Heart right ventricle (tissue), 16 donors: ENCODE measurements around the gene IFI44. TPM values are rescaled to one million over a fixed set of nuclear protein-coding genes. Genes with fewer than 3 reads are reported as not detected.
A peak's percentile ranks its signal among the peaks of the same experiment; 100 is the strongest.

ENCODE experiments used
- ATAC-seq, 8 donors: fragments of 200-7000 bp; cut with Tn5 transposase; one replicate each; pipeline ENCODE4 v1.9.1; 2020; ENCODE audit warnings: mild to moderate bottlenecking in 8 of 8, moderate library complexity in 8 of 8, moderate number of reproducible peaks in 1 of 8
- DNase-seq, 2 donors: peaks; one replicate each; pipeline ENCODE4 v3.0.0-alpha.2; 2020
- H3K27ac ChIP-seq, 10 donors: fragments of 200-600 bp; sonication (generic) in 2 of 10; one replicate each; pipeline versions ENCODE4 v1.5.0 to v1.8.0; 2020 to 2022; ENCODE audit warnings: mild to moderate bottlenecking in 3 of 10
- H3K27me3 ChIP-seq, 7 donors: fragments of 200-600 bp; one replicate each; pipeline ENCODE4 v1.8.0; 2021 to 2022; ENCODE audit warnings: mild to moderate bottlenecking in 2 of 7
- H3K36me3 ChIP-seq, 9 donors: fragments of 200-600 bp; sonication (generic) in 1 of 9; one replicate each; pipeline versions ENCODE4 v1.5.0 to v1.8.0; 2020 to 2022; ENCODE audit warnings: mild to moderate bottlenecking in 2 of 9
- H3K4me1 ChIP-seq, 9 donors: fragments of 200-600 bp; sonication (generic) in 1 of 9; one replicate each; pipeline versions ENCODE4 v1.5.0 to v1.8.0; 2020 to 2022; ENCODE audit warnings: mild to moderate bottlenecking in 4 of 9
- H3K4me3 ChIP-seq, 10 donors: fragments of 200-600 bp; sonication (generic) in 2 of 10; one replicate each; pipeline versions ENCODE4 v1.5.0 to v1.8.0; 2020 to 2022; ENCODE audit warnings: mild to moderate bottlenecking in 7 of 10, moderate library complexity in 2 of 10
- H3K9me3 ChIP-seq, 11 donors: fragments of 200-600 bp in 10 of 11; sonication (generic) in 2 of 11; one replicate each; pipeline versions ENCODE4 v1.5.0 to v1.8.0; 2013 to 2022; ENCODE audit warnings: mild to moderate bottlenecking in 2 of 11, control low read depth in 1 of 11, moderate library complexity in 1 of 11
- WGBS, 2 donors: extraction: QIAGEN DNeasy Blood & Tissue Kit; methylation state at CpG; one replicate each; pipeline ENCODE4 v1.1.7; 2013; ENCODE audit warnings: inconsistent platforms in 1 of 2; 5-methylcytosine and 5-hydroxymethylcytosine counted together
- intact Hi-C, 10 donors: fragments of 100-400 bp; cut with DNase I; formaldehyde crosslinking; loops; one replicate each; pipeline versions ENCODE4 v1.11.1 to v1.14.2; 2022
- polyA plus RNA-seq, 2 donors: library from polyadenylated mRNA; stranded (reverse); fragments of 200-250 nt; gene quantifications; one replicate each; pipeline ENCODE4 v1.2.3, GENCODE V29; 2013
- total RNA-seq, 10 donors: library from RNA; stranded (reverse); fragmentation: NEBNext Ultra II Directional in 3 of 10; extraction: Animal tissue kit (Norgen Biotek cat#: 25700) in 3 of 10; gene quantifications; one replicate each; pipeline versions ENCODE4 v1.2.1 to v1.2.4, GENCODE V29; 2021 to 2023
- TF ChIP-seq, protein P1 (sequence below), 9 donors: fragments of 200-600 bp; sonication (generic) in 2 of 9; IDR thresholded peaks; one replicate each; pipeline versions ENCODE4 v1.5.0 to v1.8.0; 2021 to 2022; ENCODE audit warnings: antibody characterized with exemption in 9 of 9, mild to moderate bottlenecking in 5 of 9, moderate library complexity in 1 of 9
- donor health status: Arrhythmogenic right ventricular cardiomyopathy.
- donor health status: ischemic (EF 13 %, LVEDD 7.1; RV severe dilation, severe dysfunction).
- donor health status: healthy with polysubstance abuse.
- donor health status: DM: no; HTN: yes; CAD: no.
- donor health status: DM: no; HTN: no; CAD: no.
- donor health status: ischemic (EF 25% LVEDD 6.9; RV normal size, moderate dysfunction).
- donor health status: ischemic (EF 25% LVEDD 5.7; RV mildly dilated, moderate dysfunction).
- donor health status: healthy.
- donor health status: DM: yes; HTN: yes; CAD: no.
- donor health status: Ischemic cardiomyopathy.
- donor health status: ischemic (EF 35%, LVEDD 5.7; RV mildly dilated, moderate dysfunction).
- donor health status: nonischemic (EF 11% LVEDD 7.7; RV severe dilation, severe dysfunction).
- donor health status: DM: yes; HTN: yes; CAD: no.
- donor health status: PGD.
- donor health status: ischemic (EF 29% LVEDD 5.4; RV normal size, mild dysfunction).
- donor health status: nonischemic (EF 23%, LVEDD 6.1; RV moderate dilation, normal function).

IFI44 gene
- total and polyA plus RNA-seq, 12 donors = 6.4 to 71.5 (median 11.8) TPM

DNA sequence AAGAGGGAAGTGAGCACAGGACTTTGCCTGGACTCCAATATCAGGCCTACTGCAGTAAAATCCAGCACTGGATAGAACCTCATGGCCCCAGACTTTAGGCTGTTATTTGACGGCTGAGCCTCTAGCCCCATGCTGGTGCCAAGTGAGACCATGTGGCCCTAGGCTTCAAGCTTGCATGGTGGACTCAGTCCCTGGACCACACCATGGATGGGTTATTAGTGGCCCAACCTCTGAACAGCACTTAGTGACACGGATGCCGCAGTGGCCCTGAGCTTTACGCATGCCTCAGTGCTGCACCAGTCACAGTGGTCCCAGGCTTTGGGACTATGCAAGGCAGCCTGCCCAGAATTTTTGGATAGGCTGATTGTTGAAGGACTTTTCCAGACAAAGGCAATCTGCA lies 16.4 kb upstream of the IFI44 start:
- DNase-seq (no peak), ATAC-seq (no peak)
- intact Hi-C loops = no loop called here
- TF ChIP-seq, protein P1, sequence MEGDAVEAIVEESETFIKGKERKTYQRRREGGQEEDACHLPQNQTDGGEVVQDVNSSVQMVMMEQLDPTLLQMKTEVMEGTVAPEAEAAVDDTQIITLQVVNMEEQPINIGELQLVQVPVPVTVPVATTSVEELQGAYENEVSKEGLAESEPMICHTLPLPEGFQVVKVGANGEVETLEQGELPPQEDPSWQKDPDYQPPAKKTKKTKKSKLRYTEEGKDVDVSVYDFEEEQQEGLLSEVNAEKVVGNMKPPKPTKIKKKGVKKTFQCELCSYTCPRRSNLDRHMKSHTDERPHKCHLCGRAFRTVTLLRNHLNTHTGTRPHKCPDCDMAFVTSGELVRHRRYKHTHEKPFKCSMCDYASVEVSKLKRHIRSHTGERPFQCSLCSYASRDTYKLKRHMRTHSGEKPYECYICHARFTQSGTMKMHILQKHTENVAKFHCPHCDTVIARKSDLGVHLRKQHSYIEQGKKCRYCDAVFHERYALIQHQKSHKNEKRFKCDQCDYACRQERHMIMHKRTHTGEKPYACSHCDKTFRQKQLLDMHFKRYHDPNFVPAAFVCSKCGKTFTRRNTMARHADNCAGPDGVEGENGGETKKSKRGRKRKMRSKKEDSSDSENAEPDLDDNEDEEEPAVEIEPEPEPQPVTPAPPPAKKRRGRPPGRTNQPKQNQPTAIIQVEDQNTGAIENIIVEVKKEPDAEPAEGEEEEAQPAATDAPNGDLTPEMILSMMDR (IDR thresholded peaks at IDR 0.05) = no peak
- peaks cover 0 to 67% (median 0%) of the 10 kb centered on the region in 9 donors for H3K36me3 ChIP-seq
- no peak overlapping the region for H3K4me3 ChIP-seq
- H3K4me1 ChIP-seq = peaks cover 0 to 5% (median 0%) of the 10 kb centered on the region in 9 donors
- WGBS, 2 donors = 93 to 96% methylated on average over 4 of the region's 4 CpGs
- H3K27me3 ChIP-seq = no peaks in the 10 kb centered on the region
- peaks cover 0 to 9% (median 0%) of the 10 kb centered on the region in 11 donors for H3K9me3 ChIP-seq
- no peak overlapping the region for H3K27ac ChIP-seq

DNA sequence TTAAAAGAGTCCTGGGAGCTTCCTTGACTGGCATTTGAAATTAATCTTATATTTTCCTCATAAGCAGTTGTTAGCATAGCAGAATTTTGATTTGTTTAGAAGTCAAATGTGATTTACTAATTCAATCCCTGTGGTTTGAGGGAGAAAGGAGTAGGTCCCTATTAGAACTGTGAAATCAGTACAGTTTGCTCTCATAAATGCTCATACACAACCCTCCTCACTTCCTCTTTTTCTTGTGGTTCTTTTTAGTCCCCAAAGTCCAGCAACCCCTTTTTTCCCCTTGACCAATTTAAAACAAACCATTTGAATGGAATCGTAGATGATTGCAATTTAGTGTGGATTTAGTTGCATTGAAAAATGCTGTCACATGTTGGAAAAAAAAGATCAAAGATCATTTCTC lies 9.2 kb upstream of the IFI44 start:
- Histone ChIP-seq H3K36me3 (peaks cover 0 to 87% (median 7%) of the 10 kb centered on the region in 9 donors), H3K27ac (no peak overlapping the region), H3K4me1 (peaks cover 0 to 14% (median 3%) of the 10 kb centered on the region in 9 donors), H3K4me3 (no peak overlapping the region), H3K27me3 (no peaks in the 10 kb centered on the region), H3K9me3 (peaks cover 0 to 10% (median 0%) of the 10 kb centered on the region in 11 donors)
- ATAC-seq = no peak
- TF ChIP-seq, protein P1 (IDR thresholded peaks at IDR 0.05) = no peak
- DNase-seq = no peak
- 92 to 94% methylated on average over 1 of the region's 1 CpG for WGBS, 2 donors
- intact Hi-C loops = no loop called here

- intact Hi-C loops = no loop called here
- no peaks in the 10 kb centered on the region for H3K27me3 ChIP-seq
- no peak for DNase-seq
- peaks cover 0 to 76% (median 7%) of the 10 kb centered on the region in 9 donors for H3K36me3 ChIP-seq
- TF ChIP-seq, protein P1 (IDR thresholded peaks at IDR 0.05) = no peak
- H3K4me1 ChIP-seq = peaks cover 0 to 23% (median 12%) of the 10 kb centered on the region in 9 donors
- no peak overlapping the region for H3K4me3 ChIP-seq
- ATAC-seq = no peak
- WGBS, 2 donors = 85 to 88% methylated on average over 4 of the region's 4 CpGs
- H3K9me3 ChIP-seq = peaks cover 0 to 10% (median 0%) of the 10 kb centered on the region in 11 donors
- no peak overlapping the region for H3K27ac ChIP-seq
These were observed 8.1 kb upstream of the IFI44 start for GRCh38 chr1:78641558-78641957.

- Histone ChIP-seq H3K27ac (peak overlapping the region in 4 of 10 donors; percentile 22 to 54 (median 36)), H3K4me1 (peaks cover 0 to 30% (median 12%) of the 10 kb centered on the region in 9 donors), H3K9me3 (peaks cover 0 to 28% (median 0%) of the 10 kb centered on the region in 11 donors), H3K27me3 (no peaks in the 10 kb centered on the region), H3K36me3 (peaks cover 0 to 39% (median 7%) of the 10 kb centered on the region in 9 donors), H3K4me3 (no peak overlapping the region)
- intact Hi-C loops = no loop called here
- ATAC-seq (peak; percentile 35 to 77 (median 57)), DNase-seq (peak in 1 of 2 donors; percentile 18)
- whole genome bisulfite sequencing, 2 donors = 47 to 60% methylated on average over 1 of the region's 1 CpG
- TF ChIP-seq, protein P1 (IDR thresholded peaks at IDR 0.05) = no peak
These were observed 3.9 kb upstream of the IFI44 start for GRCh38 chr1:78645723-78646122.
